HEK293T (cell line): ENCODE results near the gene TTC31.

Experiments used
- CTCF ChIA-PET: fragments of 350-600 bp; formaldehyde crosslinking; extraction: SDS; loops from one replicate; lab custom pipeline; 2021; ENCODE audit warnings: antibody characterized with exemption, inconsistent platforms; lab: Yijun Ruan, JAX
- POLR2A ChIA-PET: fragments of 350-600 bp; formaldehyde crosslinking; extraction: SDS; loops from one replicate; lab custom pipeline; 2020; ENCODE audit warnings: antibody characterized with exemption, inconsistent platforms; lab: Yijun Ruan, JAX
- DNase-seq: peaks from one replicate; pipeline ENCODE4 v3.0.0; 2012; ENCODE audit warnings: mixed read lengths; ENCODE audit errors: extremely low spot score
- ARNT ChIP-seq: fragments of 450-650 bp; IDR thresholded peaks from 2 replicates; pipeline ENCODE4 v1.6.1; 2017; ENCODE audit warnings: mild to moderate bottlenecking
- BHLHE40 ChIP-seq: fragments of 450-650 bp; IDR thresholded peaks from 2 replicates; pipeline ENCODE4 v1.6.1; 2016; ENCODE audit warnings: mild to moderate bottlenecking, moderate library complexity, borderline replicate concordance
- CTBP1 ChIP-seq: fragments of 450-650 bp; IDR thresholded peaks from 2 replicates; pipeline ENCODE4 v1.6.1; 2016; ENCODE audit warnings: borderline replicate concordance
- ELF4 ChIP-seq: fragments of 450-650 bp; IDR thresholded peaks from 2 replicates; pipeline ENCODE4 v1.6.1; 2017; ENCODE audit warnings: antibody characterized with exemption
- FOXA1 ChIP-seq: fragments of 450-650 bp; IDR thresholded peaks from 2 replicates; pipeline ENCODE4 v1.6.1; 2016; ENCODE audit warnings: mild to moderate bottlenecking
- FOXK2 ChIP-seq: fragments of 450-650 bp; IDR thresholded peaks from 2 replicates; pipeline ENCODE4 v1.6.1; 2016; ENCODE audit warnings: mild to moderate bottlenecking
- FOXM1 ChIP-seq: fragments of 450-650 bp; IDR thresholded peaks from 2 replicates; pipeline ENCODE4 v1.6.1; 2017; ENCODE audit warnings: mild to moderate bottlenecking, borderline replicate concordance
- HDGF ChIP-seq: fragments of 450-650 bp; IDR thresholded peaks from 2 replicates; pipeline ENCODE4 v1.6.1; 2017; ENCODE audit warnings: antibody characterized with exemption, borderline replicate concordance
- L3MBTL2 ChIP-seq: fragments of 450-650 bp; conservative IDR thresholded peaks from 2 replicates; pipeline ENCODE4 v1.6.1; 2016; ENCODE audit warnings: mild to moderate bottlenecking
- LEF1 ChIP-seq: fragments of 450-650 bp; IDR thresholded peaks from 2 replicates; pipeline ENCODE4 v1.6.1; 2017; ENCODE audit warnings: mild to moderate bottlenecking, borderline replicate concordance
- NFRKB ChIP-seq: fragments of 450-650 bp; IDR thresholded peaks from 2 replicates; pipeline ENCODE4 v1.6.1; 2016; ENCODE audit warnings: mild to moderate bottlenecking, moderate library complexity
- PKNOX1 ChIP-seq: fragments of 450-650 bp; IDR thresholded peaks from 2 replicates; pipeline ENCODE4 v1.6.1; 2016
- SP1 ChIP-seq: fragments of 450-650 bp; IDR thresholded peaks from 2 replicates; pipeline ENCODE4 v1.6.1; 2017
- SUZ12 ChIP-seq: fragments of 450-650 bp; IDR thresholded peaks from 2 replicates; pipeline ENCODE4 v1.6.1; 2016; ENCODE audit warnings: mild to moderate bottlenecking
- TARDBP ChIP-seq: fragments of 450-650 bp; IDR thresholded peaks from 2 replicates; pipeline ENCODE4 v1.6.1; 2016
- ZNF384 ChIP-seq: fragments of 450-650 bp; IDR thresholded peaks from 2 replicates; pipeline ENCODE4 v1.6.1; 2016

Gene TTC31

GRCh38 chr2:74536166-74536950, 53.5 kb downstream of the TTC31 start:
- TF ChIP-seq SUZ12, result no peak
- no peak for TF ChIP-seq ELF4
- TF ChIP-seq BHLHE40, result no peak
- TF ChIP-seq ZNF384, result no peak
- TF ChIP-seq CTBP1, result no peak
- no peak for TF ChIP-seq TARDBP
- no peak for TF ChIP-seq FOXA1
- TF ChIP-seq HDGF, result no peak
- no peak for TF ChIP-seq ARNT
- TF ChIP-seq PKNOX1, result no peak
- TF ChIP-seq NFRKB, result no peak
- TF ChIP-seq LEF1, result no peak
- TF ChIP-seq L3MBTL2, result no peak
- no peak for TF ChIP-seq FOXK2
- no peak for TF ChIP-seq FOXM1
- no peak for TF ChIP-seq SP1
- CTCF ChIA-PET, result no interaction called here
- POLR2A ChIA-PET, result no interaction called here
- DNase-seq, result no peak

GRCh38 chr2:74537140-74537539, 54.3 kb downstream of the TTC31 start:
- POLR2A ChIA-PET, result no interaction called here
- TF ChIP-seq SUZ12, result no peak
- no peak for TF ChIP-seq FOXM1
- TF ChIP-seq NFRKB, result no peak
- CTCF ChIA-PET, result no interaction called here
- DNase-seq, result no peak

GRCh38 chr2:74538881-74539339, 56.0 kb downstream of the TTC31 start:
- ChIA-PET CTCF (no interaction called here), POLR2A (no interaction called here)
- DNase-seq, result no peak
- TF ChIP-seq HDGF (no peak), PKNOX1 (no peak), SP1 (no peak), FOXM1 (no peak), ELF4 (no peak), TARDBP (no peak), ARNT (no peak)

DNA sequence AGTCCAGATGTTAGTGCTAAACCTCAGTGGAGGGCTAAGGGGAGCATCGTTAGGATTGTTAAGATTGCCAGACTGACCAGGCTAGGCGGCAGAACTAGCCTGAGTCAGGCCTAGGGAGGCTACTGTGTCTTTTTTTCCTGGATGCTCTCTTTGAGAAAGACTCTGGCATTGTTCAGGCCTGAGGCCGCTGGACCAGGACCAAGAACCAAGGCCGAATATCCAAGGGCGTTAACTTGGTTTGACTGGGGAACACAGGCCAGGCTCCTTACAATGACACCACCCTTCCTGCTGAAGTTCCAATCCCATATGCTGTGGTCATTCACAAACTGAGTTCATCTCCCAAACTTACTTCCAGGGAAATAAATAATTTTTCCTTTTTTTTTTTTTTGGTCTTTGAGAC, 57.4 kb downstream of the TTC31 start:
- ChIA-PET POLR2A (interaction anchor here (1.3 to 1.6 kb wide), 2 partner anchors 11 to 35 kb away, joined by 4 to 6 read pairs; partner anchors contain the start of genes AUP1 and HTRA2), CTCF (no interaction called here)
- no peak for DNase-seq
- TF ChIP-seq L3MBTL2, result no peak
- no peak for TF ChIP-seq LEF1
- TF ChIP-seq BHLHE40, result no peak
- no peak for TF ChIP-seq FOXK2
- no peak for TF ChIP-seq FOXM1
- no peak for TF ChIP-seq SP1
- TF ChIP-seq ARNT, result no peak
- TF ChIP-seq PKNOX1, result no peak
- no peak for TF ChIP-seq HDGF
- TF ChIP-seq ELF4, result no peak

GRCh38 chr2:74542978-74543377, 60.1 kb downstream of the TTC31 start:
- POLR2A ChIA-PET, result interaction anchor here (0.9 kb wide), 1 partner anchor 16 kb away, joined by 3 read pairs; no protein-coding TSS in a partner anchor
- CTCF ChIA-PET, result no interaction called here

More at GRCh38 chr2:74542978-74543377, 60.1 kb downstream of the TTC31 start:
- TF ChIP-seq L3MBTL2 (no peak), ZNF384 (no peak), LEF1 (no peak), FOXK2 (no peak), SUZ12 (no peak), ARNT (no peak), ELF4 (no peak)
- no peak for DNase-seq
